ENCODE data around the gene AMZ1. TPM values are rescaled to one million over a fixed set of nuclear protein-coding genes. Genes with fewer than 3 reads are reported as not detected.

Gene AMZ1
- total RNA-seq, 4 donors from 2014 or later = under 0.01 to 1.2 (median 0.53) TPM

DNA sequence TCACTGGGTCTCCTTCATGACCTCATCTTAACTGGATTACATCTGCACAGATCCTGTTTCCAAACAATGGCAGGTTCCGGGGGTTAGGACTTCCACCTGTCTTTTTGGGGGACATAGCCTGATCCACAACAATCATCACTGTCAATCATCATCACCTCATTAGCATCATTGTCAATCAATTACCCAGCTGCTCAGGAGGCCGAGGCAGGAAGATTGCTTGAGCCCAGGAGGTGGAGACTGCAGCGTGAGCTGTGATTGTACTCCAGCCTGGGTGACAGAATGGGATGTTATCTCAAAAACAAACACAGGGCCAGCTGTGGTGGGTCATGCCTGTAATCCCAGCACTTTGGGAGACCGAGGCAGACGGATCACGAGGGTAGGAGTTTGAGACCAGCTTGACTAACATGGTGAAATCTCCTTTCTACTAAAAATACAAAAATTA lies 18.7 kb downstream of the AMZ1 start:
- DNase-seq (ENCODE audit: extremely low spot score) = no peak
- no peak overlapping the region for H3K4me3 ChIP-seq
- H3K36me3 ChIP-seq = no peaks in the 10 kb centered on the region
- no peaks in the 10 kb centered on the region for H3K9me3 ChIP-seq
- H3K27me3 ChIP-seq = no peaks in the 10 kb centered on the region
- 56% methylated on average over 6 of the region's 6 CpGs for WGBS
- no peak overlapping the region for H3K27ac ChIP-seq (replicated peaks in 1 of 4)
- TF ChIP-seq POLR2A (IDR thresholded peaks at IDR 0.05; ENCODE audit: low read depth) (no peak), CTCF (IDR thresholded peaks at IDR 0.05) (no peak)
- intact Hi-C loops (cut with DNase I) = no loop called here
- H3K4me1 ChIP-seq = peaks cover 5 to 18% (median 12%) of the 10 kb centered on the region in 4 donors

- WGBS = 88% methylated on average over 8 of the region's 8 CpGs
- TF ChIP-seq POLR2A (IDR thresholded peaks at IDR 0.05; ENCODE audit: low read depth) (no peak), CTCF (IDR thresholded peaks at IDR 0.05) (no peak), POLR2AphosphoS5 (IDR thresholded peaks at IDR 0.05) (no peak), EP300 (IDR thresholded peaks at IDR 0.05) (no peak)
- Histone ChIP-seq H3K4me1 (peaks cover 7 to 13% (median 9%) of the 10 kb centered on the region in 4 donors), H3K27ac (replicated peaks in 1 of 4) (no peak overlapping the region), H3K36me3 (no peaks in the 10 kb centered on the region), H3K9me3 (no peaks in the 10 kb centered on the region), H3K4me3 (no peak overlapping the region), H3K27me3 (no peaks in the 10 kb centered on the region)
- DNase-seq (ENCODE audit: extremely low spot score) = no peak
- intact Hi-C loops (cut with DNase I) = no loop called here
Measured at GRCh38 chr7:2707481-2707880, 19.5 kb downstream of the AMZ1 start.

DNA sequence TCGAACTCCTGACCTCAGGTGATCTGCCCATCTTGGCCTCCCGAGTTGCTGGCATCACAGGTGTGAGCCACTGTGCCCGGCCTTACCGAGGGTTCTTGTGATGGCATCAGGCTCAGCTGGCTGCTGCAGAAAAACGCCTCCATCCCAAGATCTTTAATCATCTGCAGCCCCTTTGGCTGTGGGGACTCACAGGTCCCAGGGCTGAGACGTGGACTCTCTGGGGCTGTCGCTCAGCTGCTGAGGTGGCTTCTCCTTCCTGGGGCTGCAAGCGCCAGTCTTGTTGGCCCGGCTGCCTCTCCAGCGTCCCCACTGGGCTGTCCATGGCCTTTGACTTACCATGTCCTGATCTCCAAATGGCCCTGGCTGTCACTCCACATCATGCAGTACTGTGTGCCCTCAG lies 20.0 kb downstream of the AMZ1 start:
- Histone ChIP-seq H3K27me3 (no peaks in the 10 kb centered on the region), H3K4me1 (peaks cover 9 to 13% (median 11%) of the 10 kb centered on the region in 4 donors), H3K9me3 (no peaks in the 10 kb centered on the region), H3K27ac (replicated peaks in 1 of 4) (no peak overlapping the region), H3K4me3 (no peak overlapping the region), H3K36me3 (no peaks in the 10 kb centered on the region)
- DNase-seq (ENCODE audit: extremely low spot score) = no peak
- TF ChIP-seq POLR2AphosphoS5 (IDR thresholded peaks at IDR 0.05) = no peak
- TF ChIP-seq EP300 (IDR thresholded peaks at IDR 0.05) = no peak
- TF ChIP-seq POLR2A (IDR thresholded peaks at IDR 0.05; ENCODE audit: low read depth) = no peak
- TF ChIP-seq CTCF (IDR thresholded peaks at IDR 0.05) = no peak
- 95% methylated on average over 4 of the region's 10 CpGs for WGBS
- intact Hi-C loops (cut with DNase I) = no loop called here

DNA sequence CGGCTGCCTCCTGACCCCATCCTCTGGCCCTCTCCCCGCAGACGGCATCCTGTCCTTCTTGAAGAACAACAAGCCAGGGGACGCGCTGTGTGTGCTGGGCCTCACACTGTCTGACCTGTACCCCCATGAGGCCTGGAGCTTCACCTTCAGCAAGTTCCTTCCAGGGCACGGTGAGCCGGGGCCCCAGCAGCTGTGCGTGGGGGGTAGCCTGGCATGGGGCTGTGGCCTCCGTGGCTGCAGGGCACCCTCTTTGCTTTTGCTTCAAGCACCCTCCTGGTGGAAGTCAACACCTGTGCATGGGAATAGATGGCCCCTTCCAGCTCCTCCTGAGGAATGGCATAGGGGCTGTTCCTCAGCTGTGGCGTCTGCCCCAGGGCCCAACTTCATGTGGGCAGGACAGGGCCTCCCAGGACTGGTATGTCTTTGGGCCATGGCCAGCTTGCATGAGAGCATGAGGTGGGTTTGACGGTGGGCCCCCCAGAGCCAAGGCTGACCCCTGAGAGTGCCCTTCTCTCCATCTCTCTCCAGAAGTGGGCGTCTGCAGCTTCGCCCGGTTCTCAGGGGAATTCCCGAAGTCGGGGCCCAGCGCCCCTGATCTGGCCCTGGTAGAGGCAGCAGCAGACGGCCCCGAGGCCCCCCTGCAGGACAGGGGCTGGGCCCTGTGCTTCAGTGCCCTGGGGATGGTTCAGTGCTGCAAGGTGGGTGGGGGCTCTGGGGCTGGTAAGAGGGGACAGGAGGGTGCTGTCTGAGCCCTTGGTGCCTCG lies 20.7 kb downstream of the AMZ1 start:
- TF ChIP-seq POLR2A (IDR thresholded peaks at IDR 0.05; ENCODE audit: low read depth) = no peak
- no peak for TF ChIP-seq POLR2AphosphoS5 (IDR thresholded peaks at IDR 0.05)
- TF ChIP-seq EP300 (IDR thresholded peaks at IDR 0.05) = no peak
- TF ChIP-seq CTCF (IDR thresholded peaks at IDR 0.05) = no peak
- Histone ChIP-seq H3K9me3 (no peaks in the 10 kb centered on the region), H3K4me1 (peaks cover 9 to 17% (median 11%) of the 10 kb centered on the region in 4 donors), H3K27me3 (no peaks in the 10 kb centered on the region), H3K36me3 (no peaks in the 10 kb centered on the region), H3K4me3 (no peak overlapping the region), H3K27ac (replicated peaks in 1 of 4) (no peak overlapping the region)
- 84% methylated on average over 9 of the region's 20 CpGs for WGBS
- intact Hi-C loops (cut with DNase I) = no loop called here
- no peak for DNase-seq (ENCODE audit: extremely low spot score)
